Rectal smooth muscle tissue (tissue), 1 donor: ENCODE results near the gene BIN1.

Experiments used
- H3K27ac ChIP-seq: one replicate; pipeline ENCODE4 v1.7.0; 2013; ENCODE audit warnings: low read depth, low read length, inconsistent platforms
- H3K27me3 ChIP-seq: one replicate; pipeline ENCODE4 v1.7.0; 2013; ENCODE audit warnings: low read length; ENCODE audit not compliant: control insufficient read depth, insufficient read depth
- H3K36me3 ChIP-seq: one replicate; pipeline ENCODE4 v1.7.0; 2013; ENCODE audit warnings: low read length; ENCODE audit not compliant: control insufficient read depth, insufficient read depth
- H3K4me1 ChIP-seq: one replicate; pipeline ENCODE4 v1.7.0; 2013; ENCODE audit warnings: low read length; ENCODE audit not compliant: control insufficient read depth, insufficient read depth
- H3K4me3 ChIP-seq: one replicate; pipeline ENCODE4 v1.7.0; 2013; ENCODE audit warnings: low read length
- H3K9ac ChIP-seq: one replicate; pipeline ENCODE4 v1.7.0; 2013; ENCODE audit warnings: low read length

BIN1 gene

DNA sequence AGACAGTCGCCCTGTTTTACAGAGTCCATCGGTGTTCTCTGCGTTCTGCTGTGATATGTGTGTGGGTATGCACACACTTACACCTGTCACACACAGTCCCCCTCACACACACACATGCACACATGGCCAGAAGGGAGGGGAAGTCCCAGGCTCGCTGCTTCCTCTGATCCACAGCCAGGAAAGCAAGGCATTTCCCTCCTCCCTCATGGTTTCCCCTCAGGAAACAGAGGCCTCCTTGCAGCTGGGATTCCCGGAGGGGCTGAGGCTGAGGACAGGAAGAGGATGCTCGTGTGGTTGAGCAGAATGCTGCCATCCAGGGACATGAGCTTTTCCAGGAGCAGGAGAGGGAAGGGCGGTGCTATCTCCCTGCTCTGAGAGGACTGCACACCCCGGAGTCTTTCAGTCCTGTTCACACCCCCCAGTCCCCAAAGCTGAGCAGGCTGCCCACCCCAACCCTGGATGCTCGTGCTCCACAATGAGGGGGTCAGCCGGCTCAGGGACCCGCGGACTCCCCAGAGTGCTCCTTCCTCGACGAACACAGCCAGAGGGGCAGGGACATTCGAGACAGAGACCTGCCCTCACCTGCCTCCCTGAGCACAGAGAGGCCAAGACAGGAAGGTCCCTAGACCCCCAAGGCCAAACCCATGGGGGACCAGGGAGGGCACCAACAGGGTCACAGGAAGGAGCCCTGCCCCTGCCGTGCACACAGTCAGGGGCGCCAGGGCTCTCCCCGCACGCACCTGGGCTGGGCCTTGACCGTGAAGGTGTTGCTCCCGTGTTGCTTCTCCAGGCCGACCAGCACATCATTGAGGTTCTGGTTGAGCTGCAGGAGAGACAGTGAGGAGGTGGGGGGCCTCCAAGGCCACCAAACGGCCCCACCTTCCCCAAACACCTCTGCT, 45.3 kb downstream of the BIN1 start:
- Histone ChIP-seq H3K27me3 (no peaks in the 10 kb centered on the region), H3K4me1 (peaks cover 13% of the 10 kb centered on the region), H3K9ac (no peak overlapping the region), H3K27ac (no peak overlapping the region), H3K4me3 (no peak overlapping the region), H3K36me3 (peaks cover 4% of the 10 kb centered on the region)

DNA sequence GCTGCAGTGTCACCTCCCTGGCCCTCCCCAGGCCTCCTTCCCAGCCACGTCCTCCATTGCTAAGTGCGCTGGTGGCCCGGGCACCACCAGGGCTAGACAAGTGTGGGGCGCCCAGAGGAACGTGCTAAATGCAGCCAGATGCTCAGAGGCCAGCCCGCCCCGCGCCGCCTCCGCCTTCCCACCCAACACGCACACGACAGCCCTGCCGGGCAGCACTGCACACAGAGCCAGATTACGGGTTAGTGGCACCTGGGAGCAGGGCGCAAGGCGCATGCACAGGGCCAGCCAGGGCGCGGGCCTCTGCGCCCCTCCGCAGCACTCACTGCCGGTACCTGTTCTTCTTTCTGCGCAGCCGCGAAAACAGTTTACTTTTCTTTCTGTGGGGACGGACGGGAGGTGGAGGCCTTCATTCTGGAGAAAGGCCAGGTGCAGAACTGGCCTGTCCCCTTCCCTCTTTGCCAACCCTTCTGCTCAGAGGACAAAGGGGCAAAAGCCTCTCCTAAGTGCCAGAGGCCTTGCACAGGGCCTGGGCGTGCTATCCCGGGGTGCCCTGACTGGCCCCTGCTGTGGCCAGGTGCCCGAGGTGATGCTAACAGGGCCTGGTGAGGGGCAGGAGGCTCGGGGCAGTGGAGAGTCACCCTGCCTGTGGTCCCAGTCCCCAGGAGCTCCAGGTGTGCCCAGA, 46.5 kb downstream of the BIN1 start:
- Histone ChIP-seq H3K36me3 (peaks cover 4% of the 10 kb centered on the region), H3K27ac (no peak overlapping the region), H3K27me3 (no peaks in the 10 kb centered on the region), H3K9ac (no peak overlapping the region), H3K4me3 (no peak overlapping the region), H3K4me1 (peaks cover 13% of the 10 kb centered on the region)

DNA sequence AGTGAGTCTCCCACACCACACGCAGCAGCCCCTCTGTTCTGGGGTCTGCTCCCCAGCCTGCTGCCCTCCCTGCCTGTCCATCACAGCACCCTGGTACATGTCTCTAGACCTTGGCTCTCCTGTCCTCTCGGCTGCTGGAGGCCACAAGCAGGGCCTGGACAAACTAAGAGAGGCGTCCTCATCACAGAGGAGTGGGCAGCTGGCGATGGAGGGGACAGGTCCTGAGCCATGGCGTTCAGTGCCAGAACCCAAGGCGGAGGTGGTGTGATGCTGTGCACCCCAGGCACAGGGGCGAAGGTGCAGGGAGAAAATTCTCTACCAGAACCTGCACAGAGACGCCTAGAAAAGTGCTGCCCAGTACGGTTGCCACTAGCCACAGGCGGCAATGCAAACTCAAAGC, 47.4 kb downstream of the BIN1 start:
- Histone ChIP-seq H3K4me1 (peaks cover 5% of the 10 kb centered on the region), H3K4me3 (no peak overlapping the region), H3K9ac (no peak overlapping the region), H3K36me3 (peaks cover 4% of the 10 kb centered on the region), H3K27ac (no peak overlapping the region), H3K27me3 (no peaks in the 10 kb centered on the region)

DNA sequence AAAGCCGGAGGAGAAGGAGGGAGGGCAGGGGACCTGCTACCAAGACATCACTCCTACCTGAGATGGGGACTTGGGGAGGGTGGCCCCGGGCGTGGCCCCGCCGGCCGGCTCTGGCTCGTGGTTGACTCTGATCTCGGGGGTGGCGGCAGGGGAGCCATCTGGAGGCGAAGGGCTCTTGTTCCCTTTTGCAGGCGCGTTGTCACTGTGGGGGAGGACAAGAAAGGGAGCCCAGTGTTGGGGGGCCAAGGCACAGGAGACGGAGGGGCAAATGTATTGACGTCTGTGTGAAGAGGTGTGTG, 48.1 kb downstream of the BIN1 start:
- no peaks in the 10 kb centered on the region for H3K4me1 ChIP-seq
- H3K27ac ChIP-seq, result no peak overlapping the region
- H3K9ac ChIP-seq, result no peak overlapping the region

DNA sequence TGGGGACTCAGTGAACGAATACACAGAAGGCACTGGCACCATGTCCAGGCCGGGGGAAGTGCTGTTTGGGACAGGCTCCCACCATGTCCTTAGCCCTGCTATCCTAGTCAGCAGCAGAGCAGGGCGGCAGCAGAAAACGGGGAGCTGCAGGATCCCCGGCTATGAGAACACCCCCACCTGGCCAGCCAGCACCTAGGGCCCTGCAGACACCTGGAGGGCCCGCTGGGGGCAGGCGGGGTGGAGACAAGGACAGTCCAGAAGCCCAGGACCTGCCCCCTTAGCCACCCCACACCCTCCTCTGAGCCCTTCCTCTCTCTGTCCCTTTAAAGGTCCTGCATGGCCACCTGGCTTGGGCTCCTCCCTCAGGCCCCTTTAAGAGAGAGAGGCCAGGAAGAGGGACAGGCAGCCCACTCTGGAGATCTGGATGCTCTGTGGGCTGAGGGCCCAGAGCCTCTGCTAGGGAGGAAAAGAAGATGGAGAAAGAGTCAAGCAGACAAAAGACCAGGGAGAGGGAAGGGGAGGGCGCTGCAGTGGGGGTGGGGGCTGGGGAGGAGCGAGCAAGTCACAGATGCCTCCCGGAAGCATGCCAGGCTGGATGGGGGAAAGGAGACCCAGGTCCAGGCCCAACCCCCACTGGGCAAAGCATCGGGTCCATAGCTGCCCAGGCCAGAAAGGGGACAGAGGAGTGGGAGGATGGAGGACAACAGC, 48.6 kb downstream of the BIN1 start:
- no peak overlapping the region for H3K4me3 ChIP-seq
- no peak overlapping the region for H3K9ac ChIP-seq
- no peak overlapping the region for H3K27ac ChIP-seq
- no peaks in the 10 kb centered on the region for H3K27me3 ChIP-seq
- H3K4me1 ChIP-seq, result no peaks in the 10 kb centered on the region
- peaks cover 4% of the 10 kb centered on the region for H3K36me3 ChIP-seq

More for the DNA sequence above, 48.1 kb downstream of the BIN1 start:
- H3K4me3 ChIP-seq, result no peak overlapping the region
- H3K36me3 ChIP-seq, result peaks cover 4% of the 10 kb centered on the region
- H3K27me3 ChIP-seq, result no peaks in the 10 kb centered on the region

DNA sequence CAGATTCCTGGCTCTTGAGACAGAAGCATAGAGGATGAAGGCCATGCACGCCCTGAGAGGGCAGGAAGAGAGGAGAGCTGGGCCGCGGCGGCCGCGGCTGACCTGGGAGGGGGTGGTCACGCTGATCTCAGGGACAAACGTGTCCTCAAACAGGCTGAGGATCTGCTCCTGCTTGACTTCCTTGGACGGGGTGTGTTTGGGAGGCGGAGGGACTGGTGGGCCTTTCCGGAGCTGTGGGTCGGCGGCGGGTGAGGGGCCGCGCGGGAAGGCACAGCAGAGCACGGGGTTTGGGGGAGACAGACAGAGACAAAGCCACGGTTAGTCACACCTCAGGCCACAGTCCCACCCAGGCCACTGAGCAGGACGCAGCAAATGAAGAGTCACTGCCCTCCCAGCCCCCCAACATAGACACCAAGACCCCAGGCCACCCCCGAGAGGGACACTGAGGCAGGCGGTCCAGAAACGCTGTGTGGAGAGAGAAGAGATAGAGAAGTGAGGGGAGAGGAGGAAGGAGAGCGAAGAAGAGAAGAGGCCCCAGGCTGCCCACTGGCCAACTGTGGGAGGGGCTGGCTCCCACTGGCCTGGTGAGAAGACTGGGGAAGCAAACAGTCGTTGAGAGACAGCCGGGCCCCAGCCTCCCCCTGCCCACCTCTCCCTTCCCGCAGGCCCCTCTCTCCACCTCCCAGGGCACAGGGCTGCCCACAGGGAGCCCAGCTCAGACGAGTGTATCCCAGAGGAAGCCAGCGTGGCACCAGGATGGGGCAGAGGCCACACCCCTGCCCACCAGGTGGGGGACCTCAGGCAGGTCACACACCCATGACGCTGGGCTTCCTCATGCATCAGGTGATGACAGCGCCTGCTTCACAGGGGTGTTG, 49.3 kb downstream of the BIN1 start:
- H3K4me1 ChIP-seq, result no peaks in the 10 kb centered on the region
- H3K36me3 ChIP-seq, result peaks cover 4% of the 10 kb centered on the region
- no peak overlapping the region for H3K4me3 ChIP-seq
- H3K27me3 ChIP-seq, result no peaks in the 10 kb centered on the region
- no peak overlapping the region for H3K27ac ChIP-seq
- no peak overlapping the region for H3K9ac ChIP-seq

DNA sequence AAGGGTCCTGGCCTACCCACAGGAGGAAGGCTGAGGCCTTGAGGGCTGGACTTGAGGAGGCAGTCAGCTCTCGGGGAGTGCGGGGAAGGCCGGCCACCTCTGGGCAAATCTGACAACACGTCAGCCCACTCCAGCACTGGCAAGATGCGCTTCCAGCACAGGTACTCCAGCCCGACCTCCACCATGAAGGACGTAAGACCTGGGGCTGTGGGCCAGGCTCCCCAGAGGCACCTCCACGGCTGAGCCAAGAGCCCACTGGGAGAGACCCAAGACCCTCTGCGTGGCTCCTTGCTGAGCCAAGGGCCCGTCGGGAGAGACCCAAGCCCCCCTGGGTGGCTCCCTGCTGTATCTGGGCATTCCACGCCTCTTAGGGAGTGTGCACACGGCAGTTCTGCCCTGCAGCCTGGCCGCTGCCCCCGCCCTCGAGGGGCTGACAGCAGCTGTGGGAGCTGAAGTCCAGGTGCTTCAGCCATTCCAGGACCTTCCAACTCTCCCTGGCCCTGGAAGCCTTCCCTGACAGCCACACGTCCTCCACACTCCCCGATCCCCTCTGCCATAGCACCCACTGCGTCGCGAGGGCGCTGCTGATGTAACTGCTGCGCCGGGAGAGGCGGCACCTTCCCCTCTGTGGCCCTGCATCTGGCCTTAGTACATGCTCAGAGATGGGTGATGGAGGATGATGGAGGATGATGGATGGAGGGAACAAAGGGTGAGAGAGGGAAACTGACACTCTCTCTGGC, 50.2 kb downstream of the BIN1 start:
- Histone ChIP-seq H3K4me3 (no peak overlapping the region), H3K36me3 (peaks cover 4% of the 10 kb centered on the region), H3K27me3 (no peaks in the 10 kb centered on the region), H3K27ac (no peak overlapping the region), H3K4me1 (no peaks in the 10 kb centered on the region), H3K9ac (no peak overlapping the region)

DNA sequence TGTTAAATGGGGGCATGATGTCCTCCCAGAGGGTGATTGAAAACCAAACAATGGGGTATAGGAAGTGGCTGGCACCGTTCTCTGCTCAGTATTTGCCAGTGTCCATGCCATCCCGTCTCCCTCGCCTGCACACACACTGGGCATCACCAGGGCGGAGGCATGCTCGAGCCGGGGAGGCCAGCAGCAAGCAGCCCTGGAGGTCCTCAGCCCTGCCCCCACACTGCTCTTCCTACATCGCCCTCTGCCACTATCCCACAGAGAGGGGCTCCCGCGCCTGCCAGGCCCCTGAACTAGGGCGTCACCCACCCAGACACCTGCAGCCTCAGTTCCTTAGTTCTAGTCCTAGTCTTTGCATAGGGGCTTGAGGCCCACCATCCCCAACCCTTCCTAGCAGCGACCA, 50.9 kb downstream of the BIN1 start:
- Histone ChIP-seq H3K36me3 (peaks cover 4% of the 10 kb centered on the region), H3K27me3 (no peaks in the 10 kb centered on the region), H3K27ac (no peak overlapping the region), H3K9ac (no peak overlapping the region), H3K4me3 (no peak overlapping the region), H3K4me1 (no peaks in the 10 kb centered on the region)

DNA sequence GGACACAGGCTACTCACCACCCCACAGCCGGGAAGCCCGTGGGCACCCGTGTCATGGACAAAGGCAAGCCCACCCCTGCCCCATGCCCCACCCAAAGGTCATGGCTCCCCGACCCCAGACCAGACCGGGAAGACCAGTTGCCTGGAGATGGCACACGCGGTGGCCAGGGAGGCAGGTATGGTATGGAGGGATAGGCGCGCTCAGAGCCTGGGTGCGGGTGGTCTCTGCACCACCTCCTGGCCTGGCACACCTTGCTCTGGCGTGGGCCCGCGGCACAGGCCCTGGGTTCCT, 51.2 kb downstream of the BIN1 start:
- Histone ChIP-seq H3K9ac (no peak overlapping the region), H3K4me1 (no peaks in the 10 kb centered on the region), H3K36me3 (peaks cover 4% of the 10 kb centered on the region), H3K27me3 (no peaks in the 10 kb centered on the region), H3K4me3 (no peak overlapping the region), H3K27ac (no peak overlapping the region)

DNA sequence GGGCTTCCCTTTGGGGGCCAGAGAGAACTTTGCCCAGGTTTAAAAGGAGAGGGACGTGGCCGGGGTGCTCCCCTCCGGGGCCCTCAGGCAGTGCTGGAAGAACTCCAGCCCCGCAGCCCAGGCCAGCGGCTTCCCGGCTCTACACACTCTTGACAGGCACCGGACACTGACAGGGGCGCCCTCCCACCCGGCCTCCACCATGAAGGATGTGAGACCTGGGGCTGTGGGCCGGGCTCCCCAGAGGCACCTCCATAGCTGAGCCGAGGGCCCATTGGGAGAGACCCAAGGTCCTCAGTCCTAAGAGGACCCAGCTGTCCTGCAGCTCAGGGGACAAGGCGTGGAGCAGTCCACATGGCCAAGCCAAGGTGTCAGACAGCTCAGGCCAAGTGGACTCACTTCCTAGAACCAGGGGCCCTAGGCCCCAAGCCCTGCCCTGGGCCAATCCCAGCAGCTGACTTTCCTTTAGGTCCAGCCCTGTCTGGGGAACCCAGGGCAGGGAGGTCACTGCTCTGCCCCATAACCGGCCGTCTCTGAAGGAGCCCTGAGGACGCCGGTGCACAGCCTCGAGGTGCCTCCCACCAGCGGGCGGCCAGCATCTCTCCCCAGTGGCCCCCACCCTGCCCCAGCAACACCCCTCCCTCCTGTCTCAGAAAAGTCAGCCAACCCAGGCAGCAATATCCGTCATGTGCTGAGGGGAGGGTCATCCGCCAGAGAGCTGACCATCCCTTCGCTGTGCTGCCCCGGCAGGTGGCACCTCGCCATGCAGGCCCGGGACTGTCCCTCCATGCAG, 51.8 kb downstream of the BIN1 start:
- Histone ChIP-seq H3K4me1 (no peaks in the 10 kb centered on the region), H3K27me3 (no peaks in the 10 kb centered on the region), H3K27ac (no peak overlapping the region), H3K4me3 (no peak overlapping the region), H3K36me3 (peaks cover 4% of the 10 kb centered on the region), H3K9ac (no peak overlapping the region)

DNA sequence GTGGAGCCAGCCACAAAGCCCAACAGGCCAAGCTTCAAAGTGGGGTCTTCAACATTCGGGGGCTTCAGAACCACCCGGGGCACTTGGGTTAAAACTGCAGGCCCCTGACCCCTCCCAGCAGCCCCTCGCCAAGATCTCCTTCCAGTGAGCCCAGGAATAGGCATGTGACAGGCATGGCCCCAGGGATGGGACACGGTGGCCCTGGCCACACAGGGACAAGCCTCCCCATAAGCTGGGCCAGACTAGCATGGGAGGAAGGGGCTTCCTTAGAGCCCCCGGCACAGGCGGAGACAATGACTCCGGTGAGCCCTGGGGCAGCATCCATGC, 52.4 kb downstream of the BIN1 start:
- Histone ChIP-seq H3K9ac (no peak overlapping the region), H3K27me3 (no peaks in the 10 kb centered on the region), H3K27ac (no peak overlapping the region), H3K36me3 (peaks cover 3% of the 10 kb centered on the region), H3K4me1 (no peaks in the 10 kb centered on the region), H3K4me3 (no peak overlapping the region)
